HTR-8/SVneo (cell line): ENCODE data around the gene ZNF583.

ENCODE experiments used
- DNase-seq: peaks from one replicate; pipeline ENCODE4 v3.0.0; 2011; ENCODE audit warnings: low spot score, mixed read lengths; ENCODE audit not compliant: insufficient read length
- FAIRE-seq: peaks from 2 replicates; lab custom pipeline; 2011; peaks lifted over from hg19 to GRCh38; lab: Jason Lieb, UNC

The ZNF583 gene

DNA sequence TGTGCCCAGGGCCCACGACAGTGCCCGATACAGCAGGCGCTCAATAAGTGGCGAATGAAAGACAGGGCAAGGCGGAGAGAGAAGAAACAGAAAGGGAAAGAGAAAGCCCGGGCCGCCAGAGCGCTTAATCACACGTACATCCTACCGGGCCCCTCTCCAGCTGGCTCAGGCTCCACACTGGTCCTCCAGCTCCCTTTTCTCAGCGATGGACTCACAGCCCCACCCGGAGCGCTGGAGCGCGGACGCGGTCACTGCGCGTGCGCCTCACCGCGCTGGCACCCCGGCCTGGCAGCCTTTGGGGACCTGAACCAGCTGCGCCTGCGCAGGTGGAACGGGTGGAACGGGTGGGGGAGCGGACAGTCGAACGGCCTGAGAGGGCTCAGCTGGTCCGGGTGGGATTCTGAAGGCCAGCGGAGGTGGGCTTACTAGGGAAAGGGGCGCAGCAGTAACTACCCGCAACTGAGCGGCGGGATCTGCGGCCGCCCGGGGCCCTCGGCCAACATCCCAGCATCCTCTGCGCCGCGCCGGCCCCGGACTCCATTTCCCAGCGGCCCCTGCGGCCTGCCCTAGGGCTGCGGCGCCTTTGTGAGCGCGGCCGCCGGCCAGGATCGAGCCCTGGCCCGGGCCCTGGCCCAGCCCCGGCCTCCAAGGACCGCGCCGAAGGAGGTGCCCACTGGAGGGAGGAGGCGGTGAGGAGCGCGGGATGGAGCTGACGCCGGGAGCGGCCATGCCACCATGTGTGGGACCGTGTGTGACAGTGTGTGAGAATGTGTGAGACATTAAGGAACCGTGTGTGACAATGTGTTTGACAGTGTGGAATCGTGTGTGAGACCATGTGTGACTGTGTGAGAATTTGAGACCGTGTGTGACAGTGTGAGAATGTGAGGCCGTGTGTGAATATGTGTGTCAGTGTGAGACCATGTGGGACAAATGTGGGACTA lies at the start of gene ZNF583:
TSS of gene ZNF583 (plus strand) at position 569 of the 941 bp plus-strand sequence. CDS start 2,783 bp downstream, outside the sequence.
- peak; percentile 63 for FAIRE-seq
- DNase-seq = peak; percentile 95

DNA sequence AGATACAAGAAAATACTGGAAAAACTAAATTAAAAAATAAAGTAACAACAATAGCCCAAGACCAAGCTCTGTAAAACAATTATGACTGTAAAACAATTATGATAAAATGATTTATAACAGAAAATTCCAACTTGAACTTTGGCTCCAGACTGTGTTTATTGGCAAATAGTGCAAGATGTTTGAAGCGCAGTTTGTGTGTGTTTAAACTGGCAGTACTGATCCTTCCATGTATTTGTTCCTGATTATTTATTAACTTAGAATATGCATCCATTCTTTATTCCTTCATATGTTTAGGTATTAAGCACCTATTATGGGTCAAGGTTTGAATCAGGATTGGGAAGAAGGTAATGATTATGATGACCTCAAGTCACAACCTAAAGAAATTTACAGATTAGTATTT lies 48.6 kb upstream of the ZNF583 start:
- DNase-seq (no peak), FAIRE-seq (no peak)

DNA sequence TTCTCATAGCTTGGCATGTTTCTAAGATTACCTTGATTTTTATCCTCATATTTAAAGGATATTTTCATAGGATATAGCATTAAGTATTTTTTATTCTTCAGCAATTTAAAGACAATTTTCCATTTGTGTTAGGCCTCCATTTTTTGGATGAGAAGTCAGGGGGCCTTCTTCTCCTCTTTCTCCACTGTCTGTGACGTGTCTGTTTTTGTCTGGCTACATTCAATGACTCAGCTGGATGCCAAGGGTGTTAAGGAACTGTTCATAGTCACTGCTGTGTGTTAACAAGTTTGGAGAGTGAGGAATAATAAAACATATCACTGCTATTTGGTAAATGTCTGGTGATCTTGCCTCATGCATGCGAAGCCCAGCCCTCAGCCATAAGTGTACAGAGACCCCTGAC lies 47.2 kb upstream of the ZNF583 start:
- FAIRE-seq = no peak
- no peak for DNase-seq

DNA sequence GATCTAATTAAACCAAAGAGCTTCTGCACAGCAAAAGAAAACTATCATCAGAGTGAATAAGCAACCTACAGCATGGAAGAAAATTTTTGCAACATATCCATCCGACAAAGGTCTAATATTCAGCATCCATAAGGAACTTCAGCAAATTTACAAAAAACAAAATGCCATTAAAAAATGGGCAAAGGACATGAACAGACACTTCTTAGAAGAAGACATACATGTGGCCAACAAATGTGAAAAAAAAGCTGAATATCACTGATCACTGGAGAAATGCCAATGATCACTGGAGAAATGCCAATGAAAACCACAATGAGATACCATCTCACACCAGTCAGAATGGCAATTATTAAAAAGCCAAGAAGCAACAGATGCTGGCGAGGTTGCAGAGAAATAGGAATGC lies 43.3 kb upstream of the ZNF583 start:
- no peak for FAIRE-seq
- DNase-seq = no peak

GRCh38 chr19:56367829-56368711 lies 36.1 kb upstream of the ZNF583 start:
- DNase-seq = peak; percentile 71
- FAIRE-seq = peak; percentile 96

DNA sequence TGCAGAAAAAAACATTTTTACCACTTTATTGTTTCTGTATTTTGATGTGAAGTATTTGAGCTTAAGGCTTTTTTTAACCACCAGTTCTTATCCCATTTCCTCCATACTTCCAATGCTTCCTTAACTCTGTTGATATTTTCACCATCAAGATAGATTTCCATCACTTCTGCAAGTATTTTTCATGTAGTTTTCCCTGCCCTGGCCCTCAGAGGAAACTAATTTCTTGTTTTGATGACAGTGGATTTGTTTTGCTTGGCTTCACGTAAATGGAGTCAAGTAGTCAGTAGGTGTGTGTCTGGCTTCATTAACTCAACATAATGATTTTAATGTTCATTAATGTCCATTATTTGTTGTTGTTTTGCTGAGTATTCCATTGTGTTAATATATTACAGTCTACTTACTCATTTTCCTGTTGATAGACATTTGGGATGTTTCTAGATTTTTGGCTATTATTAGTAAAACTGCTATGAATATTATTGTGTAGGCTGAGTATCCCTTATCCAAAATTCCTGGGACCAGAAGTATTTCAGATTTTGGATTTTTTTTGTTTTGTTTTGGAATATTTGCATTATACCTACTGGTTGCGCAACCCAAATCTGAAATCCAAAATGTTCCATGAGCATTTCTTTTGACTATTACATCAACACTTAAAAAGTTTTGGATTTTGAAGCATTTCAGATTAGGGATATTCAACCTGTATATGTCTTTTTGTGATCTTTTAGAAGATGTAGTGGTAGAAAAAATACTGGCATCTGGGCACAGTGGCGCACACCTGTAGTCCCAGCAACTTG lies 34.1 kb upstream of the ZNF583 start:
- DNase-seq = no peak
- no peak for FAIRE-seq

DNA sequence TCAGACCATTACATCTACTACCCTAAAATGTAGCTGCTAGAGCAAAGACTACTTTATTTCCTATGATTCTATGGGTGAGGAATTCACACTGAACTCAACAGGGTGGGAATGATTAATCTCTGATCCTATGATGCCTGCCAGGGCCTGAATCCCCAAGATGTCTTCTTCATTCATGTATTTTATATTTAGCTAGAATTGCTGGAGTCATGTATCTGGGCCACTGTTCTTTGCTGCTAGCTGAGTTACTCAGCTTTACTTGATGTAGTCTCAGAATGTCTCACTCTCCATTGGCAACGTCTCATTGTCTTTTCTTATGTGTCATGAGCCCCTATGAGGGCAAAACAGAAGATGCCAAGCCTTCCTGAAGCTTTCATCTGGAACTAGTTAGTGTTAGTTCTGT lies 31.9 kb upstream of the ZNF583 start:
- FAIRE-seq = no peak
- no peak for DNase-seq

- DNase-seq (no peak), FAIRE-seq (no peak)
Observed at GRCh38 chr19:56377105-56377924, 26.8 kb upstream of the ZNF583 start.

- FAIRE-seq (no peak), DNase-seq (no peak)
Observed at GRCh38 chr19:56383826-56384605, 20.1 kb upstream of the ZNF583 start.

- peak; percentile 91 for DNase-seq
- FAIRE-seq = peak; percentile 95
Observed at GRCh38 chr19:56393119-56394012, 10.8 kb upstream of the ZNF583 start, which contains the start of gene ZNF582. TSS of gene ZNF582 (minus strand) at chr19:56393534. CDS start at chr19:56391752, 1,782 bp downstream.

- no peak for FAIRE-seq
- no peak for DNase-seq
Observed at GRCh38 chr19:56398809-56399208, 5.3 kb upstream of the ZNF583 start.

- DNase-seq (no peak), FAIRE-seq (no peak)
Observed at GRCh38 chr19:56400485-56400884, 3.6 kb upstream of the ZNF583 start.

DNA sequence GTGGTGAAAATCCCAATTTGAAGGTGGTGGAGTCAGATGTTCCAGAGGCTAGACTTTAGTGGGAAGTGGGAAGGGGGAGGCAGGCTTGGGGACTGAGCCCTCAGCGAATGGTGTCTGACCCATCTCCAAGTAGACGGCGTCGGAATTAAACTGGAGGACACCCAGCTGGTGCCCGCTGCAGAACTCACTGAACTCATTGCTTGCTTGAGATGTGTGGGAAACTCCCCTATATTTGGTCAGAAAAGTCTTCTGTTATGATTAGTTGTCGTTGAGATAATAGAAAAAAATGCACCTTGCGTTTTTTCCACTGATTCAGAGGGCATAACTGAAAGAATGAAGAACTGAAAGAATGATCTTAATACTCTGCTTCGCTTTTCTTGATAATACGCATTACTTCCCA lies 871 bp upstream of the ZNF583 start:
- no peak for DNase-seq
- no peak for FAIRE-seq

- DNase-seq = no peak
Observed at GRCh38 chr19:56404705-56405056, 549 bp downstream of the ZNF583 start.

DNA sequence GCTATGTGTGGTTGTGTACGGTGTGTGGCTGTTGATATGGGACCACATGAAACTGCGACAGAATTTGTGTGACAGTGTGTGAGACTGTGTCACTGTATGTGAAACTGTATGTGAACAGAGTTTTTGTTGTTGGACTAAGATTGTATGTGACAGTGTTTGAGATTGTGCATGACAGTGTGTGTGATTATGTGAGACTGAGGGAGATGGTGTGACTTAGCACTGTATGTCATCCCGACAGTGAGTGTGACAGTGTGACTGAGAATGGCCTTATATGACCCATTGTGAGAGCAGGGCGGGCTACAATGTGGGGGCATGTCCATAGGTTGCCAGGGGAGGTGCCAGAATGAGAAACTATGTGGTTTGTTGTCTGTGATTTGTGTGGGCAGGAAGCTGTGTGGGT lies 930 bp downstream of the ZNF583 start:
- DNase-seq = no peak
- peak; percentile 20 for FAIRE-seq

More at GRCh38 chr19:56404705-56405056, 549 bp downstream of the ZNF583 start:
- peak; percentile 93 for FAIRE-seq

DNA sequence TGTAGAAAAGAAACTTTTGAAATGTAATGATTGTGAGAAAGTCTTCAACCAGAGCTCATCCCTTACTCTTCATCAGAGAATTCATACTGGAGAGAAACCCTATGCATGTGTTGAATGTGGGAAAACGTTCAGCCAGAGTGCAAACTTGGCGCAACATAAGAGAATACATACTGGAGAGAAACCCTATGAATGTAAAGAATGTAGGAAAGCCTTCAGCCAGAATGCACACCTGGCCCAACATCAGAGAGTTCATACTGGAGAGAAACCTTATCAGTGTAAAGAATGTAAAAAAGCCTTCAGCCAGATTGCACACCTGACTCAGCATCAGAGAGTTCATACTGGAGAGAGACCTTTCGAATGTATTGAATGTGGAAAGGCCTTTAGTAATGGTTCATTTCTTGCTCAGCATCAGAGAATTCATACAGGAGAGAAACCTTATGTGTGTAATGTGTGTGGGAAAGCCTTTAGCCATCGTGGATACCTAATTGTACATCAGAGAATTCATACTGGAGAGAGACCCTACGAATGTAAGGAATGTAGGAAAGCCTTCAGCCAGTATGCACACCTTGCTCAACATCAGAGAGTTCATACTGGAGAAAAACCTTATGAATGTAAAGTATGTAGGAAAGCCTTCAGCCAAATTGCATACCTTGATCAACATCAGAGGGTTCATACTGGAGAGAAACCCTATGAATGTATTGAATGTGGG lies 19.3 kb downstream of the ZNF583 start:
- FAIRE-seq = no peak
- DNase-seq = no peak

DNA sequence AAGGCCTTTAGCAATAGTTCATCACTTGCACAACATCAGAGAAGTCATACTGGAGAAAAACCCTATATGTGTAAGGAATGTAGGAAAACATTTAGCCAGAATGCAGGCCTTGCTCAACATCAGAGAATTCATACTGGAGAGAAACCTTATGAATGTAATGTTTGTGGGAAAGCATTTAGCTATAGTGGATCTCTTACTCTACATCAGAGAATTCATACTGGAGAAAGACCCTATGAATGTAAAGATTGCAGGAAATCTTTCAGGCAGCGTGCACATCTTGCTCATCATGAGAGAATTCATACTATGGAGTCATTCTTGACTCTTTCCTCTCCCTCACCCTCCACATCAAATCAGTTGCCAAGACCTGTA lies 19.8 kb downstream of the ZNF583 start:
- no peak for DNase-seq
- no peak for FAIRE-seq
